ENCODE data around the gene RASSF8. TPM values are rescaled to one million over a fixed set of nuclear protein-coding genes. Genes with fewer than 3 reads are reported as not detected.

The RASSF8 gene
- total and polyA plus RNA-seq, 2 of the 8 experiments (the other 6 are each of a cell fraction or from before 2014, with no cell fraction given) = 6.4 to 46.7 TPM

DNA sequence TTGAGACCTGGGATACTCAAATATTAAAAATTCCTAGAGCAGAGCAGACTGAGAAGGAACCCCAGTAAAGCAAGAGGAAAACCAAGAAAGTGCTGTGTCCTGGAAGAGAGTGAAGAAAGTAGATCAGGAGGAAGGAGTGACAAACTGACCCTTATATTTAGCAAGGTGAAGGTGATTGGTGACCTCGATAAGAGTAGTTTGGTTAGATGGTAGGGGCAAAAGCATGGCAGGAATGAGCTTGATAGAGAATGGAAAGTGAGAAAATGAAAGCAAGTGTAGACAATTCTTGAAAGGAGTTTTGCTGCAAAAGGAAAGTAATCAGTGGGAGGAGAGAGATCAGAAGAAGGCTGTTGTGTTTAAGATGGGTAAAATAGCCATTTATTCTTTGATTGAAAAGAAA lies 51.1 kb downstream of the RASSF8 start:
- no peak overlapping the region for H2BK12ac ChIP-seq (ENCODE audit: low read depth, low read length)
- H3K14ac ChIP-seq (ENCODE audit: insufficient read length) = no peak overlapping the region
- no peak overlapping the region for H4K5ac ChIP-seq (ENCODE audit: insufficient read length, low read depth, low read length)
- no peak overlapping the region for H3K4ac ChIP-seq (replicated peaks; ENCODE audit: insufficient read length, low read depth, low read length)
- FAIRE-seq = no peak
- H3K9ac ChIP-seq (replicated peaks in 1 of 4; ENCODE audit: extremely low read depth in 1 of 4, low read depth in 3 of 4, low read length in 3 of 4) = no peak overlapping the region
- peaks cover 0 to 8% (median 3%) of the 10 kb centered on the region in 4 experiments; a peak in 3 of 7 replicates for H3K4me1 ChIP-seq (replicated peaks in 1 of 4; ENCODE audit: control insufficient read depth in 3 of 4, insufficient read depth in 4 of 4, low read length in 3 of 4)
- peaks cover 0 to 4% of the 10 kb centered on the region in 2 experiments for H4K20me1 ChIP-seq (replicated peaks in 1 of 2; ENCODE audit: control insufficient read depth in 1 of 2, insufficient read depth in 2 of 2, low read length in 2 of 2)
- H2AFZ ChIP-seq (ENCODE audit: low read length) = no peak overlapping the region
- POLR2A ChIA-PET (ENCODE audit: partially characterized antibody) = interaction anchor here (1.0 kb wide), 1 partner anchor 59 kb away, joined by 3 read pairs; no protein-coding TSS in a partner anchor
- H2AK5ac ChIP-seq (ENCODE audit: low read depth, low read length) = no peak overlapping the region
- H2BK120ac ChIP-seq (replicated peaks; ENCODE audit: low read depth, low read length) = no peak overlapping the region
- H2BK5ac ChIP-seq (ENCODE audit: low read depth, low read length) = no peak overlapping the region
- no peaks in the 10 kb centered on the region for H3K36me3 ChIP-seq (ENCODE audit: control insufficient read depth in 2 of 4, insufficient read depth in 4 of 4, low read length in 3 of 4)
- H3K4me2 ChIP-seq (ENCODE audit: insufficient read depth in 1 of 2, low read depth in 2 of 2, low read length in 2 of 2) = no peak overlapping the region
- no peak for DNase-seq (ENCODE audit: low read depth in 1 of 2, low spot score in 2 of 2)
- no peak overlapping the region for H3K18ac ChIP-seq (ENCODE audit: extremely low read depth, low read length)
- peaks cover 0 to 80% of the 10 kb centered on the region in 2 experiments; a peak in 3 of 4 replicates for H3K79me2 ChIP-seq (ENCODE audit: control insufficient read depth in 1 of 2, insufficient read depth in 2 of 2, low read length in 2 of 2)
- TF ChIP-seq CREB1 (IDR thresholded peaks at IDR 0.05) (no peak), RFX5 (IDR thresholded peaks at IDR 0.05; ENCODE audit: borderline replicate concordance, low read depth, low read length) (no peak), RAD21 (IDR thresholded peaks at IDR 0.05 in 1 of 2, conservative IDR thresholded peaks at IDR 0.05 in 1 of 2; ENCODE audit: low read depth in 2 of 2, low read length in 2 of 2) (no peak), CHD2 (IDR thresholded peaks at IDR 0.05; ENCODE audit: low read length) (no peak), POLR2A (IDR thresholded peaks at IDR 0.05; ENCODE audit: control extremely low read depth in 1 of 2, low read depth in 2 of 2, low read length in 2 of 2) (no peak), SP4 (IDR thresholded peaks at IDR 0.05; ENCODE audit: low read length) (no peak), EZH2 (IDR thresholded peaks at IDR 0.05; ENCODE audit: low read depth, low read length, severe bottlenecking) (no peak), KDM1A (IDR thresholded peaks at IDR 0.05; ENCODE audit: borderline replicate concordance, low read length) (no peak), SIN3A (conservative IDR thresholded peaks at IDR 0.05 in 1 of 2, IDR thresholded peaks at IDR 0.05 in 1 of 2; ENCODE audit: low read depth in 1 of 2, low read length in 2 of 2) (no peak), PHF8 (conservative IDR thresholded peaks at IDR 0.05; ENCODE audit: low read depth, low read length) (no peak)
- H3K4me3 ChIP-seq (ENCODE audit: extremely low read depth in 1 of 4, insufficient read depth in 2 of 4, low read depth in 3 of 4, low read length in 4 of 4) = no peak overlapping the region
- CTCF ChIA-PET (ENCODE audit: partially characterized antibody) = interaction anchor here (1.7 kb wide), 1 partner anchor 48 kb away, joined by 4 read pairs; no protein-coding TSS in a partner anchor
- no peaks in the 10 kb centered on the region; the same call in 1 of the 2 replicates for H3K23me2 ChIP-seq (ENCODE audit: low read depth, low read length)
- H3K27me3 ChIP-seq (replicated peaks in 1 of 4; ENCODE audit: control insufficient read depth in 3 of 4, extremely low read depth in 1 of 4, insufficient read depth in 3 of 4, low read length in 3 of 4) = no peaks in the 10 kb centered on the region
- no peak overlapping the region for H3K23ac ChIP-seq (ENCODE audit: insufficient read length)
- H3K56ac ChIP-seq (replicated peaks; ENCODE audit: insufficient read length, low read depth, low read length) = no peak overlapping the region
- H2BK20ac ChIP-seq (ENCODE audit: low read length) = no peak overlapping the region
- no peak overlapping the region for H3K27ac ChIP-seq (ENCODE audit: low read depth, low read length)
- no peak overlapping the region for H2BK15ac ChIP-seq (ENCODE audit: low read length)
- 88% methylated on average over 1 of the region's 1 CpG; no CpG with 5 or more reads in 1 of the 2 experiments for WGBS, 2 experiments (ENCODE audit: extremely low coverage in 1 of 2, insufficient coverage in 1 of 2, insufficient read length in 1 of 2, insufficient replicate concordance in 2 of 2, low coverage in 1 of 2, low lambda C conversion rate in 2 of 2, missing lambda C conversion rate in 1 of 2)
- H3K79me1 ChIP-seq (ENCODE audit: low read depth, low read length) = 0 out of 2 replicates have a peak, but pooled peaks cover 2% of the 10 kb centered on the region
- H4K8ac ChIP-seq (ENCODE audit: extremely low read depth, insufficient read depth, low read length) = no peak overlapping the region
- H3K9me3 ChIP-seq (ENCODE audit: insufficient read depth in 2 of 2, low read depth in 1 of 2, low read length in 1 of 2) = no peaks in the 10 kb centered on the region
- no peak overlapping the region for H4K91ac ChIP-seq (replicated peaks; ENCODE audit: insufficient read length, low read length)
